GM19240 (cell line): ENCODE data around the gene LHPP.

ENCODE experiments used
- DNase-seq: peaks from one replicate; pipeline ENCODE4 v3.0.0; 2011; ENCODE audit warnings: low spot score; ENCODE audit not compliant: insufficient read length

LHPP gene

GRCh38 chr10:124520558-124521428, 59.2 kb downstream of the LHPP start:
- DNase-seq = no peak

GRCh38 chr10:124521429-124521871, 59.8 kb downstream of the LHPP start:
- no peak for DNase-seq

GRCh38 chr10:124522131-124522932, 60.7 kb downstream of the LHPP start:
- DNase-seq = no peak

GRCh38 chr10:124522933-124523871, 61.6 kb downstream of the LHPP start:
- DNase-seq = no peak

GRCh38 chr10:124523901-124524300, 62.3 kb downstream of the LHPP start:
- DNase-seq = no peak

GRCh38 chr10:124524991-124525653, 63.5 kb downstream of the LHPP start:
- DNase-seq = no peak

GRCh38 chr10:124525751-124526600, 64.4 kb downstream of the LHPP start:
- no peak for DNase-seq

- no peak for DNase-seq
Observed at GRCh38 chr10:124526621-124527267, 65.1 kb downstream of the LHPP start.

- no peak for DNase-seq
Observed at GRCh38 chr10:124527874-124528395, 66.3 kb downstream of the LHPP start.

- DNase-seq = no peak
Observed at GRCh38 chr10:124529661-124530214, 68.1 kb downstream of the LHPP start.

- DNase-seq = peak; percentile 93
Observed at GRCh38 chr10:124530215-124530665, 68.6 kb downstream of the LHPP start.

GRCh38 chr10:124530816-124531215, 69.2 kb downstream of the LHPP start:
- DNase-seq = no peak

- no peak for DNase-seq
Observed at GRCh38 chr10:124532106-124532641, 70.6 kb downstream of the LHPP start.

- no peak for DNase-seq
Observed at GRCh38 chr10:124532788-124533187, 71.2 kb downstream of the LHPP start.

GRCh38 chr10:124533266-124533665, 71.6 kb downstream of the LHPP start:
- DNase-seq = no peak

GRCh38 chr10:124534231-124534798, 72.7 kb downstream of the LHPP start:
- no peak for DNase-seq

- DNase-seq = no peak
Observed at GRCh38 chr10:124534826-124535601, 73.4 kb downstream of the LHPP start.
